HG02973 (cell line): ENCODE measurements around the gene SLAIN2.

Experiments
- ATAC-seq: cut with Tn5 transposase; IDR thresholded peaks from one replicate; pipeline ENCODE4 v1.9.1; 2021; ENCODE audit warnings: moderate library complexity; ENCODE audit not compliant: unreplicated experiment

The SLAIN2 gene

DNA sequence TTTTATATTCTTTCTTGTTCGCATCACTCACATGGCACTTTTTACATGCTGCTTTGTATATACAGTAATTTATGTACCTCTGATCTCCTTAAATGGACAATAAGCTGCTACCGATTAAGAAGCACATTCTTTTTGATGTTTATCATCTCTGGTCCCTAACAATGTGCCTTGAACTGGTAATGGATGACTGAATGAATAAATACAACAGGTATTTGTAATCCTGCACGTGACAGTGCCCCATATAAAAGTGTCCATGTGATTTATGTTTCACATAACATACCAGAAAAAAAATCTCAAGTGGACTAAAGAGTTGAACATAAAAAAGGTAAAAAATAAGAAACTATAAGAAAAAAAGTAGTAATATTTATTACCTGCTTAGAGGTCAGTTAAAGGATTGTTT, 7.7 kb upstream of the SLAIN2 start:
- no peak for ATAC-seq

- ATAC-seq = no peak
Observed at GRCh38 chr4:48334236-48334635, 7.1 kb upstream of the SLAIN2 start.

DNA sequence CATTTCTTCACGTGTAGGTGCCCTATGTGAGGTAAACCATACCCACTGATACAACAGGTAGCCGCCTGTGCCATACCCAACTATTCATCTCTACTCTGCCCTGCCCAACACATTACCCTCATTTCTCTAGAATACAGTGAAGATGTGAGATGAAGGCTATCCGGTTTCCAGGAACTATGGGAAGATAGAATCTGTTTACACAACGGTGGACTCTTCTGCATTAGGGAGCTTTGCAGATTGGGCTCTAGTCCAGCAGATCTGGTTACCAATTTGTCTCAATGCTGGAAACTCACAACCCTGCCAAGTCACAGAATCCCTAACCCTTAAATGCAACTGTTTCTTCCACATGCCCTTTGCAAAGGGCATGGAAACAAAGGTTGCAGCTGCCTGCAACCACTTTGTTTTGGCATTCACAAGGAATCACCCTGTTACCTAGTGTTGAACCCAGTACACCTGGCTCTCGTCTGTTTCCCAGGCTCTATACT, 6.4 kb upstream of the SLAIN2 start:
- no peak for ATAC-seq

DNA sequence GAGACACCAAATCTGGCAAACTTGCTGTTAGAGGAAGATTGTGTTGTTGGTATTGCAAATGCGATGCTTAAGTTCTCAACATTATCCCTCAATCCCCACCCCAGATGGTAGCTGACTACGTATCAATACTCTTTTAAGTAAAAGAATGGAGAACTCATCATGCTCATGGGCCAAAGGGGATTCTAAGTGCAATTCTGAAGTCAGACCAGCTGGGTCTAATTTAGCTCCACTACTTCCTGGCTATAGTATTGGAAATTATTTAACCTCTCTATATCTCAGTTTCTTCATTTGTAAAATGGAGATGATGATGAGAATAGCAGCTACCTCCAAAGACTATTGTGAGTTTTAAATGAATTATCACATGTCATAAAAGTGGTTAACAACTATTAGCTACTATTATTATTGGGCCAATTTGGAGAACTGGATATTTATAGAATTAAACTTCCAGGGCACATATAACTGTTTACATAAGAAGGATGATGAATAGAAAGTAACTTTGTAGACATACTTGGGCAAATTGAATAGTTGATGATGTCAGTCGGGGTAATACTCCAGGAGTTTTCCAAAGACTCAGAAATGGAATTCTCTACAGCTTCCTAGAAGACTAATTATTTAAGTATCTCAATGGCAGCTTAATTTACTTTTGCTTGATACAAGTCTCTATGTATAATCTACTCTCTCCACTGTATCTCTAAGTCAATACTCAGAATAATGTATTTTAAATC, 5.0 kb upstream of the SLAIN2 start:
- ATAC-seq = no peak

DNA sequence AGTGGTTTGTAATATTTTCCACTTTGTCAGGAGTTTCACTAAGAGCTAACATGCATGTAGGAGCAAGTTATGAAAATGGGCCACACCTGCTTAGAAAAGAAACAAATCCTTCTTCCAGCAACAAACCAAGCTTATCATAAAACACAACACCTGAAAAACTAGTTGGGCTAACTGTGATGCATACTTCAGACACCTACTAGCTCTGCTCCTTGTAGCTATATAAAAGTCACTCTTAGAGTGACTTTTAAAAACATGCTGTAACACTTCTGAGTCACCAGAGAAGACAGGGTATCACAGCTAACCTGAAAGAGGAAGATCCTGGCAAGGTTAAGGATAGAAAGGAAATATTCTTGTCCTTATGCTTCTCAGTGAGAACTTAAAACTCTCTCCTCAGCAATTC, 3.6 kb upstream of the SLAIN2 start:
- ATAC-seq = no peak

- ATAC-seq = no peak
Observed at GRCh38 chr4:48339642-48340041, 1.7 kb upstream of the SLAIN2 start.

GRCh38 chr4:48340276-48340964, 909 bp upstream of the SLAIN2 start:
- ATAC-seq = peak; percentile 2

GRCh38 chr4:48341776-48342605, 662 bp downstream of the SLAIN2 start:
- peak; percentile 26 for ATAC-seq

DNA sequence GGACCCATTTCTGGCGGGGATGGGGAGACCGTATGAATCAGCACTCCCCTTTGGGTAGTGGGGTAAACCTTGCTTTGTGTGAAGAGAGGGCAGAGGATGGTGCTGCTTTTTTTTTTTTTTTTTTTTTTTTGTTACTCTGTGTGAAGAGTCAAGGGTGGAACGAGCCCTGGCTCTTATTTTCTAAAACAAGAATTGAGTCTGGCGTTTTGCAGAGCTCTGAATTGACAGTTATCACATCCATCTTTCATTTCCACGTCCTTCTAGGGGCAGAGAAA, 1.2 kb downstream of the SLAIN2 start:
- ATAC-seq = no peak

GRCh38 chr4:48343035-48343434, 1.7 kb downstream of the SLAIN2 start:
- ATAC-seq = no peak

DNA sequence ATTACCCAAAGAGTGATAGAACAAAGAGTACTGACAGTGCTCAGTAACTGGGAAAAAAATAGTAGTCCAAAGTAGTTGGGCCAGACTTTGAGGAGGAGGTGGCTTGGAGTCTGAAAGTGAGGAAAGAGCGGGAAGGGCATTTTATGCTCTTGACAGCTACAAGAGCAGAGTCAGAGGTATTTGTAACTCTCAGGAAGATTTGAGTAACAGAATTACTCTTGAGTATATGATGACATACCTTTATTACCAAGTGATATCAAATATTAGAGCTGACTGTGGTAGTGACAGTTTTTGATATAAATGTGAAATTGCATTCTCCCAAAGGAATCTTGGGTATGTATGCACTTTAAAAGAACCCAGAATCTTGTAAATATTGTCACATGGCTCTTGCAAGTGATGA, 2.2 kb downstream of the SLAIN2 start:
- no peak for ATAC-seq

GRCh38 chr4:48345542-48345941, 4.2 kb downstream of the SLAIN2 start:
- no peak for ATAC-seq

GRCh38 chr4:48346594-48346993, 5.3 kb downstream of the SLAIN2 start:
- no peak for ATAC-seq

DNA sequence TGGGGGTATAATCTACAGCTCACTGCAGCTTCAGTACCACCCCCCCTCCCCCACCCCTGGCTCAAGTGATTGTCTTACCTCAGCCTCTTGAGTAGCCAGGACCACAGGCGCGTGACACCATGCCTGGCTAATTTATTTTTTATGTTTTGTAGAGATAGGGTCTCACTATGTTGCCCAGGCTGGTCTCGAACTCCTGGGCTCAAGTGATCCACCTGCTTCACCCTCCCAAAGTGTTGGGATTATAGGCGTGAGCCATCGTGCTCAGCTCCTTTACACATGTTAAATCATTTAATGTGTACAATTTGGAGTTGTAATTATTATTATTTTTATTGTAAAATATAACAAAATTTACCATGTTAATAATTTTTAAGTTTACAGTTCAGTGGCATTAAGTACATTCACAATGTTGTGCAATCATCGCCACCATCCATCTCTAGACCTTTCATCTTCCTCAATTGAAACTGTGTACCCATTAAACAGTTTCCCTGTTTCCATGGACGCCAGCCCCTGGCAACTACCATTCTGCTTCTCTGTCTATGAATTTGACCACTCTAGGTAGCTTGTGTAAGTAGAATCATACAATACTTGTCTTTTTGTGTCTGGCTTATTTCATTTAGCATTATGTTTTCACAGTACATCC, 6.1 kb downstream of the SLAIN2 start:
- no peak for ATAC-seq

GRCh38 chr4:48350871-48351270, 9.5 kb downstream of the SLAIN2 start:
- no peak for ATAC-seq

GRCh38 chr4:48352793-48353192, 11.5 kb downstream of the SLAIN2 start:
- no peak for ATAC-seq

- no peak for ATAC-seq
Observed at GRCh38 chr4:48356355-48356754, 15.0 kb downstream of the SLAIN2 start.

GRCh38 chr4:48360285-48361011, 19.1 kb downstream of the SLAIN2 start:
- ATAC-seq = no peak

- no peak for ATAC-seq
Observed at GRCh38 chr4:48361012-48361400, 19.7 kb downstream of the SLAIN2 start.

- ATAC-seq = no peak
Observed at GRCh38 chr4:48366611-48367010, 25.3 kb downstream of the SLAIN2 start.

DNA sequence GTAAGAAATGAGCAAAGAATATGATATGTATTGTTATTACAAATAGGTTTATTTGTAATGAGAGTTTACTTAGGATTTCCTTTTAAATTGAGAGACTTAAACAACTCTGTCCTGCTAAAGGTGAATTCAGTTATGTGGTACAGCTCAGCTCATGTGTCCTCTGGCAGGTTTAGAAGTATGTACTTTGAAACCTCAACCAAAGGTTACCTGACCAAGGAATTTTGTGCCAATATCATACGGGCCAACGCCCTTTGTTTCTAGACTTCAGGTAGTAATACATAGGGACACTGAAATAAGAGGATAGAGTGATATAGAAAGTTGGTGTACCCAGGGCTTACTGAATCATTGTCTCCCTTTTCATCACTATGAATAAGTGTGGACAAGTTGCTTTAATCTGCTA, 25.7 kb downstream of the SLAIN2 start:
- no peak for ATAC-seq
